Body of pancreas (tissue), 4 donors: ENCODE data around the gene ACACB.

Source experiments
- POLR2A ChIP-seq, 3 donors: fragments of 450-650 bp; IDR thresholded peaks; one replicate each; pipeline ENCODE4 v1.6.1; 2016; ENCODE audit warnings: antibody characterized with exemption in 3 of 3, mild to moderate bottlenecking in 2 of 3
- TF ChIP-seq, protein P1 (sequence below), 7 experiments: fragments of 450-650 bp in 4 of 7; fragments of 200-600 bp in 3 of 7; sonication (generic) in 3 of 7; IDR thresholded peaks; one replicate each; pipeline ENCODE4 v1.5.1; 2016 to 2019; ENCODE audit warnings: antibody characterized with exemption in 7 of 7

- TF ChIP-seq, protein P1, sequence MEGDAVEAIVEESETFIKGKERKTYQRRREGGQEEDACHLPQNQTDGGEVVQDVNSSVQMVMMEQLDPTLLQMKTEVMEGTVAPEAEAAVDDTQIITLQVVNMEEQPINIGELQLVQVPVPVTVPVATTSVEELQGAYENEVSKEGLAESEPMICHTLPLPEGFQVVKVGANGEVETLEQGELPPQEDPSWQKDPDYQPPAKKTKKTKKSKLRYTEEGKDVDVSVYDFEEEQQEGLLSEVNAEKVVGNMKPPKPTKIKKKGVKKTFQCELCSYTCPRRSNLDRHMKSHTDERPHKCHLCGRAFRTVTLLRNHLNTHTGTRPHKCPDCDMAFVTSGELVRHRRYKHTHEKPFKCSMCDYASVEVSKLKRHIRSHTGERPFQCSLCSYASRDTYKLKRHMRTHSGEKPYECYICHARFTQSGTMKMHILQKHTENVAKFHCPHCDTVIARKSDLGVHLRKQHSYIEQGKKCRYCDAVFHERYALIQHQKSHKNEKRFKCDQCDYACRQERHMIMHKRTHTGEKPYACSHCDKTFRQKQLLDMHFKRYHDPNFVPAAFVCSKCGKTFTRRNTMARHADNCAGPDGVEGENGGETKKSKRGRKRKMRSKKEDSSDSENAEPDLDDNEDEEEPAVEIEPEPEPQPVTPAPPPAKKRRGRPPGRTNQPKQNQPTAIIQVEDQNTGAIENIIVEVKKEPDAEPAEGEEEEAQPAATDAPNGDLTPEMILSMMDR (IDR thresholded peaks at IDR 0.05), result no peak
- no peak for TF ChIP-seq POLR2A (IDR thresholded peaks at IDR 0.05)
Measured at GRCh38 chr12:109089683-109090082, 26.7 kb upstream of the ACACB start.
